ENCODE results near the gene RFESD.
"Not testable (repeated sequence)": the region's sequence is repeated elsewhere in the genome, so short reads cannot be mapped to it uniquely, and the experiment has no call there.

RFESD gene

GRCh38 chr5:95630394-95630917 is 16.1 kb upstream of the RFESD start:
- no peak for DNase-seq

DNA sequence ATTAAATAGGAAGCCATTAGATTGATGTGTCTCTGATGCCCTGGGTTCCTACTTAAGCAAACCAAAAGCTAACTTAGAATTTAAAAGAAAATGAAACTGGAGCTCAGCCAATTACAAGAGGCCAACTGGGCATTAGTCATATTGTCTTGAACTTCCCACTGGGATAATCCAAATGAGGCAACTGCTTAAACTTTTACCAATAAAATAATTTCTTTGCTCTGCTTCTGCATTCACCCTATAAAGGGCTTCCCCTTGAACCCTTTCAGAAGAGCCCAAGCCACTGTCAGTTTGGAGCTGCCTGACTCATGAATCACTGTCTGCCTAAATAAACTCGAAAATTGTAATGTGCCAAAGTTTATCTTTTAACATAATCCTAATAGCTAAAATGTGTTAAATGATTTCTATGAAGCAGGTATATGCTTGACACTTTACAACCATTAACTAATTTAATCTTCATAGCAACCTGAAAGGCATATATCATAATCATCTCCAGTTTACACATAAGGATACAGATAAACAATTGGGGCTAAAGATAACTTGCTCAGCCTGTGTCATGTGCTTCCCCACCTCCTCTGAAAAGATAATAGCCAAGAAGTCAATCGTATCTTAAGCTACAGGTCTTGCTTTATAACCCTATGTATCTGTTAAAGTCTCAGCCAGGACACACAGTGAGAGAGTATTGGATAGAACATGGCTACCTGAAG is 15.2 kb upstream of the RFESD start:
- DNase-seq, result no peak

DNA sequence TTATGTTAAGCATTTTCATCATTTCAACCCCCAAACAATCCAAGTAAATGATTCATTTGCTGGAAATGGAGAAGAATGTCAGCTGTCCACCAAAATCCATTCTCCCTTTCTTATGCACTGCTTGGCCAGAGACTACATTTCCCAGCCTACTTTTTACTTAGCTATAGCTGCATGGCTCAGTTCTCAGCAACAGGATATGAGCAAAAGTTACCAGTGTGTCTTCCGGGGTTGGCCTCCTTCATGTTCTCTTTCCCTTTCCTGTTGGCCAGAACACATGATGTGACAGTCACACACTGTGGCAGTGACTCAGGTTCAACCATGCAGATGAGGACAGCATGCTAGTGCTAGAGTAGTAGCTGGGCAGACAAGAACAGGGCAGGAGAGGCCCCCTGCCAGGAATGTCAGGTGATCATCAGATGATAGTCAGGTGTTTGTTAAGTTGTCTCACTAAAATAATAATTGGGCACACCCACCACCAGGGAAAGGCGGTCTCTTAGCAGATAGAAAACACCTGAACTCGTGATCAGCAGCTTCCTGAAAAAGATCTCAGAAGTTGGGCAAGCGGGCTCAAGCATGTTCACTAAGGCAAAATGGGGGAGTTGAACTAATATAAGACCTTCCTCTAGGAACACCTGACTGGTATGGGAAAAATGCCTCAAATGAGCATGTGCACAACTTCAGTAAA is 14.4 kb upstream of the RFESD start:
- DNase-seq, result no peak

DNA sequence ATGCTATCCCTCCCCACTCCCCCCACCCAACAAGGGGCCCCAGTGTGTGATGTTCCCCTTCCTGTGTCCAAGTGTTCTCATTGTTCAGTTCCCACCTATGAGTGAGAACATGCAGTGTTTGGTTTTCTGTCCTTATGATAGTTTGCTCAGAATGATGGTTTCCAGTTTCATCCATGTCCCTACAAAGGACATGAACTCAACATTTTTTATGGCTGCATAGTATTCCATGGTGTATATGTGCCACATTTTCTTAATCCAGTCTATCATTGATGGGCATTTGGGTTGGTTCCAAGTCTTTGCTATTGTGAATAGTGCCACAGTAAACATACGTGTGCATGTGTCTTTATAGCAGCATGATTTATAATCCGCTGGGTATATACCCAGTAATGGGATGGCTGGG is 13.6 kb upstream of the RFESD start:
- not testable (repeated sequence) for DNase-seq

GRCh38 chr5:95633671-95634070 is 12.9 kb upstream of the RFESD start:
- DNase-seq, result no peak

GRCh38 chr5:95634081-95634480 is 12.5 kb upstream of the RFESD start:
- DNase-seq, result no peak

GRCh38 chr5:95638632-95639031 is 7.9 kb upstream of the RFESD start:
- no peak for DNase-seq

DNA sequence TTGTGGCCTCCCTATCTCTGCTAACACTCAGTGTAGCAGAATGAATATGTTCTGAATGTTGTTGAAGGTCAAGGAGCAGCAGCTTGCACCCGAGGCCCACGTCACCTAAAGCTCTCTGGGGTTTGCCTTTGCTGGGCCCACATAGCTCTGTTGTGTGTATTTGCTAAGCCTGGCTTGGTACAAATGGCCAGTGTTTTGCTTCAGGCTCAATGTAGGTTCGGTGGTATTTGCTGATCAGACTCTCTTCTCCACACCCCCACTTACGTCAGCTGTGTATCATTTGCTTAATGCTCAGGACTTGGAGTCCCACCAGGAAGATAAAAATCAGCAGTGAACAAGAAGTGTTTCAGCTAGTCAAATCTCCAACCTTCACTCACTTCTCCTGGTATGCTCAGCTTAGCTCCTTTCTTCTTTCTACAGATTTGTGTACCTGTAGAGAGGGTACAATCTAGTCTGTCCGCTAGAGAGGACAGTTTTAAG is 4.8 kb upstream of the RFESD start:
- DNase-seq, result no peak

DNA sequence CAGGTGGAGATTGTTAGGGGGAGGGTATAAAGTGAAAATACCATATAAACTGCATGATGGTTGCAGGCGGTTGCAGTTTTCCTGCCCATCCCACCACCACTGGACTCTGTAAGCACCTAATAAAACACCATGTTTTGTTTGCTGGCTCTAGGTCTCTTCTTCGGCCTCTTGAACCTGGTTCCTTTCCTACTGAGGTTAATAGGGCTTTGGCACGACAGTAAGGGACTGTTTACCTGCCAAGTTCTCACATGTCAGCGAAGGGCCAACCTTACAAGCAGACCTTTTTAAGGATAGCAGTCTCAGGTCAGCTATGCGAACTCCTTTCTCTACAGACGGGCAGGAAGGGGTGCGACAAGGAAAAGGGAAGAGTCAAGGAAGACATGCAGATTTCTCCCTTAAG is 3.4 kb upstream of the RFESD start:
- no peak for DNase-seq

DNA sequence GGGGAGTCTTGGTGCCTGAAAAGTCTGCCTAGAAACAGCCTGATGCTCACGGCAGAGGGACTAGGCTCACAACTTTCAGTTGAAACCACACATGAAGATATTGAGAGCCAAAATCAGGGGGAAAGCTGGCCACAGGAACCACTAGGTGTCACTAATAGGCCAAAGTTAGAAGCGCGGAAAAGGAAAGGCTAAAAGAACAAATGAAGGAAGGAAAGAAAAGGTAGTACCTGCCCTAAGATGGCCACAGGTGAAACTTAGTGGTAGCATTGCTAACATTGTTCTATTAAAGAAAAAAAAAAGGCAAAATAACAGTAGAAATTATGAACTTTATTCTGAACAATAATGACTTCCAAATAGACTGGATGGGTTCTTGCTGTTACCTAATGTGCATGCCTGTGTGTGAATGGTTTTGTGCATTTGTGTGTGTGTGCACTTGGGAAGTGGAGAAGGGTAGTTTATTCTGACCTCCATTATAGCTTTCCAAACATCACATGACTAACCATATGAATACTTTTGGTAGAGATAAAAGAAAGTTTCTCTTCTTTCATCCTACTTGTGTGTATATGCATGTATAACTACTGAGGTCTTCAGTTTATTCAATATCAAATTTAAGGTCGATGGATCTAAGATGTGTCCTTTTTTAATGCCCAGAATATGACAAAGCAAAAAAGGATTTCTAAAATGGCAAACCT is 2.1 kb upstream of the RFESD start:
- peak; percentile 40 for DNase-seq

DNA sequence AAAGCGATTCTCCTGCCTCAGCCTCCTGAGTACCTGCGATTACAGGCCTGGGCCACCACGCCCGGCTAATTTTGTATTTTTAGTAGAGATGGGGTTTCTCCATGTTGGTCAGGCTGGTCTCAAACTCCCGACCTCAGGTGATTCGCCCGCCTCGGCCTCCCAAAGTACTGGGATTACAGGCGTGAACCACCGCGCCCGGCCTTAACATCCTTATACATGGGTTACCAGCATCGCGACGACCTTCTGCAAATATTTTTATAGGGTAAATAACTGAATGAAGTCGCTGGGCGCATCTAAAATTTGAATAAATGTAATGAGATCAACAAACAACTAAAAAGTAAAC is 380 bp upstream of the RFESD start:
- not testable (repeated sequence) for DNase-seq

GRCh38 chr5:95647886-95648860 is 1.6 kb downstream of the RFESD start:
- DNase-seq, result no peak

DNA sequence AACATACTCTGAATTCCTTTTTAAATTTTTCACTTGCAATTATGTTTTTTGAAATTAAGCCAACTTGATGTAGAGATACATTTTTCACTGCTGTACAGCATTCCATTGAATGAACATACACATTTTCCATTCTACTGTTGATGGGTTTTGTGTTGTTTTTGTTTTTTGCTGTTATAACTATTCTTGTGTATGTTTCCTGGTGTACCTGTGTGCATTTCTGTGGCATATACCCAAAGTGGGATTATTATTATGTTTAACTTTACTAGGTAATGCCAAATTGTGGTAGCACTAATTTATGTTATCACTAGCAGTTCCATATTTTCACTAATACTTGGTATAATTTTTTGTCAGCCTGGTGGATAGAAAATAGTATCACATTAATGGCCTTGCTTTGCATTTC is 2.7 kb downstream of the RFESD start:
- no peak for DNase-seq

GRCh38 chr5:95649842-95650620 is 3.5 kb downstream of the RFESD start:
- DNase-seq, result no peak

DNA sequence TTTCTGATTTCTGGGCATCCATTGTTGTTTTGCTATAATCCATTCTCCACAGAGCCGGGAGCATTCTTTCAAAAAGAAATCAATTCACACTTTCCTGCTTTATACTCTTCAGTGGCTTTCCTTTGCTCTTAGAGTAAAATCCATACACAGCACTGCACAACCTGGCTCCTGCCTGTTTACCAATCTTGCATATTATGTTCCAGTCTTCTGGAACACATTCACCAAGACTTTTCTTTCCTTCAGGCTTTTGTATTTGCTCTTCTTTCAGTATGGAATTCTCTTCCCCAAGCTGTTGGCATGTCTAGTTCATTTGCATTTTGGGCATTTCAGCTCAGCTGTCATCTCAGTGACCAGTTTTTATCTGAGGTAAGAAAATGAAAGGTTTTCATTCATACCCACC is 6.3 kb downstream of the RFESD start:
- DNase-seq, result no peak

DNA sequence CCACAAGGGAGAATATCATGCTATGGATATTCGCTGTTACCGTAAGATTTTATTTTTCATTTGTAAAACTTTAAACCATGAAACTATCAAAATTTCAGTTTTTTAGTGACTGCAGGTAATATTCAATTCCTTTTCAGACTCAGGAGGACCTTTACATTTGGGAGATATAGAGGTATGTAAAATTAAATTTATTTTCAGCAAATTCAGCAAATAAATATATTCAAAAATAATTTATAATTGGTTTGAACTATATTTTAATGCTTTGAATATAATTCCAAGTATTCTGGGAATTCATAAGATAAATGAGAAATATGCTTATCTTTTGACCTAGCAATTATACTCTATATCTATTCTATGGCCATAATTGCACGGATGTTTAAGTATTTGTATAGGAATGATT is 7.6 kb downstream of the RFESD start:
- DNase-seq, result no peak

- DNase-seq, result no peak
Observed at GRCh38 chr5:95655575-95655974, 9.0 kb downstream of the RFESD start.

- DNase-seq, result no peak
Observed at GRCh38 chr5:95660060-95660459, 13.5 kb downstream of the RFESD start.

GRCh38 chr5:95662946-95663345 is 16.4 kb downstream of the RFESD start:
- no peak for DNase-seq

- DNase-seq, result no peak
Observed at GRCh38 chr5:95664204-95664786, 17.7 kb downstream of the RFESD start.

- no peak for DNase-seq
Observed at GRCh38 chr5:95667061-95667618, 20.6 kb downstream of the RFESD start.

All from NCI-H2029 (cell line).